ENCODE measurements around the gene PDGFRA.
"Not testable (repeated sequence)": the region's sequence is repeated elsewhere in the genome, so short reads cannot be mapped to it uniquely, and the experiment has no call there.

The PDGFRA gene

GRCh38 chr4:54318904-54319303 lies 89.8 kb downstream of the PDGFRA start:
- no peak overlapping the region for H3K4me3 ChIP-seq (ENCODE audit: low read depth, low read length)

GRCh38 chr4:54320826-54321685 lies 92.0 kb downstream of the PDGFRA start:
- no peak overlapping the region for H3K4me3 ChIP-seq (ENCODE audit: low read depth, low read length)

- H3K4me3 ChIP-seq (ENCODE audit: low read depth, low read length): no peak overlapping the region
Measured at GRCh38 chr4:54322818-54323417, 93.8 kb downstream of the PDGFRA start.

- no peak overlapping the region for H3K4me3 ChIP-seq (ENCODE audit: low read depth, low read length)
Measured at GRCh38 chr4:54330896-54331295, 101.8 kb downstream of the PDGFRA start.

- no peak overlapping the region for H3K4me3 ChIP-seq (ENCODE audit: low read depth, low read length)
Measured at GRCh38 chr4:54332542-54332941, 103.4 kb downstream of the PDGFRA start.

GRCh38 chr4:54333657-54334056 lies 104.6 kb downstream of the PDGFRA start:
- H3K4me3 ChIP-seq (ENCODE audit: low read depth, low read length): no peak overlapping the region

GRCh38 chr4:54334769-54335168 lies 105.7 kb downstream of the PDGFRA start:
- not testable (repeated sequence) for H3K4me3 ChIP-seq (ENCODE audit: low read depth, low read length)

- H3K4me3 ChIP-seq (ENCODE audit: low read depth, low read length): no peak overlapping the region
Measured at GRCh38 chr4:54337009-54337408, 107.9 kb downstream of the PDGFRA start.

- not testable (repeated sequence) for H3K4me3 ChIP-seq (ENCODE audit: low read depth, low read length)
Measured at GRCh38 chr4:54342067-54342466, 113.0 kb downstream of the PDGFRA start.

Measured in iPS-11a (cell line).